IMR-90 (cell line): ENCODE results near the gene FER. TPM values are rescaled to one million over a fixed set of nuclear protein-coding genes. Genes with fewer than 3 reads are reported as not detected.

ENCODE experiments used
- ATAC-seq: fragments of 200-7000 bp; cut with Tn5 transposase; 2 replicates; pipeline ENCODE4 v1.9.1; 2020; ENCODE audit warnings: low read depth, mild to moderate bottlenecking, moderate library complexity
- BruUV-seq: library from RNA; stranded (reverse); fragments of 400-500 nt; replicated peaks from 2 replicates; lab custom pipeline; 2021; lab: Mats Ljungman, UMichigan
- CTCF ChIA-PET: fragments of 300-600 bp; formaldehyde crosslinking; extraction: SDS; loops from one replicate; lab custom pipeline; 2021; ENCODE audit warnings: antibody characterized with exemption; lab: Yijun Ruan, JAX
- POLR2A ChIA-PET: fragments of 300-600 bp; sonication (Branson Sonifier 250); formaldehyde crosslinking; loops from one replicate; lab custom pipeline; 2022; ENCODE audit warnings: antibody characterized with exemption; ENCODE audit not compliant: unreplicated experiment; lab: Charles Lee
- DNase-seq: peaks from one replicate; pipeline ENCODE4 v3.0.0; 2013
- H2AFZ ChIP-seq: replicated peaks from 2 replicates; pipeline ENCODE3; 2013; ENCODE audit warnings: low read length, mild to moderate bottlenecking; ENCODE audit not compliant: poor library complexity
- H2AK5ac ChIP-seq: 2 replicates; pipeline ENCODE4 v1.6.1; 2013; ENCODE audit warnings: low read depth, low read length, inconsistent platforms
- H2AK9ac ChIP-seq: replicated peaks from 2 replicates; pipeline ENCODE3; 2013; ENCODE audit warnings: mild to moderate bottlenecking, low read depth, low read length, moderate library complexity; ENCODE audit not compliant: poor library complexity
- H2BK120ac ChIP-seq: 2 replicates; pipeline ENCODE4 v1.6.1; 2013; ENCODE audit warnings: low read depth, low read length, inconsistent platforms
- H2BK15ac ChIP-seq: 3 replicates; pipeline ENCODE4 v1.6.1; 2013; ENCODE audit warnings: low read depth, low read length, inconsistent platforms
- H2BK20ac ChIP-seq: 2 replicates; pipeline ENCODE4 v1.6.1; 2013; ENCODE audit warnings: low read depth, mild to moderate bottlenecking, inconsistent platforms, low read length, moderate library complexity
- H2BK5ac ChIP-seq: 2 replicates; pipeline ENCODE4 v1.6.1; 2013; ENCODE audit warnings: mild to moderate bottlenecking, low read depth, low read length, inconsistent platforms; ENCODE audit not compliant: poor library complexity, severe bottlenecking
- H3K14ac ChIP-seq: replicated peaks from 2 replicates; pipeline ENCODE4 v1.6.1; 2013; ENCODE audit warnings: low read depth, low read length, inconsistent platforms
- H3K18ac ChIP-seq: 2 replicates; pipeline ENCODE4 v1.6.1; 2013; ENCODE audit warnings: low read depth, low read length, control low read depth
- H3K23ac ChIP-seq: 2 replicates; pipeline ENCODE4 v1.6.1; 2013; ENCODE audit warnings: low read depth, low read length, inconsistent platforms
- H3K27ac ChIP-seq: 2 replicates; pipeline ENCODE4 v1.5.1; 2013; ENCODE audit warnings: mild to moderate bottlenecking, control low read depth, low read length; ENCODE audit not compliant: insufficient read depth
- H3K27me3 ChIP-seq: 2 replicates; pipeline ENCODE4 v1.6.1; 2013; ENCODE audit warnings: low read length; ENCODE audit not compliant: control insufficient read depth, insufficient read depth
- H3K36me3 ChIP-seq: 2 replicates; pipeline ENCODE4 v1.6.1; 2013; ENCODE audit warnings: low read length, mixed read lengths; ENCODE audit not compliant: control insufficient read depth, insufficient read depth
- H3K4ac ChIP-seq: 2 replicates; pipeline ENCODE4 v1.6.1; 2013; ENCODE audit warnings: low read depth, low read length, inconsistent platforms
- H3K4me1 ChIP-seq: 2 replicates; pipeline ENCODE4 v1.6.1; 2013; ENCODE audit warnings: low read length, mixed read lengths; ENCODE audit not compliant: control insufficient read depth, insufficient read depth
- H3K4me2 ChIP-seq: 2 replicates; pipeline ENCODE4 v1.6.1; 2013; ENCODE audit warnings: low read depth, mild to moderate bottlenecking, control low read depth, low read length, moderate library complexity
- H3K4me3 ChIP-seq: 2 replicates; pipeline ENCODE4 v1.5.1; 2013; ENCODE audit warnings: low read depth, mild to moderate bottlenecking, control low read depth, low read length, moderate library complexity; ENCODE audit not compliant: insufficient read depth
- H3K56ac ChIP-seq: 2 replicates; pipeline ENCODE4 v1.6.1; 2013; ENCODE audit warnings: low read length, inconsistent platforms; ENCODE audit not compliant: insufficient read depth; ENCODE audit errors: extremely low read depth
- H3K79me1 ChIP-seq, 2 experiments: 2 replicates each; pipeline ENCODE4 v1.6.1; 2013; ENCODE audit warnings: low read length in 2 of 2, inconsistent platforms in 1 of 2, low read depth in 1 of 2
- H3K9ac ChIP-seq: 2 replicates; pipeline ENCODE4 v1.6.1; 2013; ENCODE audit warnings: low read depth, low read length, control low read depth
- H3K9me1 ChIP-seq: 2 replicates; pipeline ENCODE4 v1.6.1; 2013; ENCODE audit warnings: low read length, inconsistent platforms; ENCODE audit not compliant: insufficient read depth
- H3K9me3 ChIP-seq: 2 replicates; pipeline ENCODE4 v1.6.1; 2013; ENCODE audit warnings: low read length; ENCODE audit not compliant: control insufficient read depth, insufficient read depth
- H4K20me1 ChIP-seq: 2 replicates; pipeline ENCODE4 v1.6.1; 2013; ENCODE audit warnings: low read length, inconsistent platforms; ENCODE audit not compliant: insufficient read depth
- H4K5ac ChIP-seq: 2 replicates; pipeline ENCODE4 v1.6.1; 2013; ENCODE audit warnings: mild to moderate bottlenecking, low read depth, low read length, control low read depth
- H4K8ac ChIP-seq, 2 experiments: 2 replicates each; pipeline ENCODE4 v1.6.1; 2013; ENCODE audit warnings: low read depth in 2 of 2, low read length in 2 of 2, control low read depth in 1 of 2, inconsistent platforms in 1 of 2
- H4K91ac ChIP-seq: 2 replicates; pipeline ENCODE4 v1.6.1; 2013; ENCODE audit warnings: low read depth, low read length, inconsistent platforms; ENCODE audit not compliant: insufficient read depth
- CEBPB ChIP-seq: IDR thresholded peaks from 2 replicates; pipeline ENCODE4 v1.6.1; 2012; ENCODE audit warnings: low read depth, low read length, improper control_type of control experiment
- CHD1 ChIP-seq: IDR thresholded peaks from 2 replicates; pipeline ENCODE4 v1.6.1; 2012; ENCODE audit warnings: low read depth, low read length, improper control_type of control experiment
- FOS ChIP-seq: fragments of 150-350 bp; IDR thresholded peaks from 2 replicates; pipeline ENCODE4 v1.6.1; 2016; ENCODE audit warnings: low read depth, low read length
- MAZ ChIP-seq: IDR thresholded peaks from 2 replicates; pipeline ENCODE4 v1.6.1; 2012; ENCODE audit warnings: low read depth, mild to moderate bottlenecking, low read length, improper control_type of control experiment, moderate library complexity, borderline replicate concordance
- MXI1 ChIP-seq: IDR thresholded peaks from 2 replicates; pipeline ENCODE4 v1.6.1; 2012; ENCODE audit warnings: low read depth, mild to moderate bottlenecking, low read length, moderate library complexity, borderline replicate concordance
- POLR2A ChIP-seq: IDR thresholded peaks from 2 replicates; pipeline ENCODE4 v1.6.1; 2012; ENCODE audit warnings: mild to moderate bottlenecking, low read depth, low read length
- RCOR1 ChIP-seq: IDR thresholded peaks from 2 replicates; pipeline ENCODE4 v1.6.1; 2012; ENCODE audit warnings: mild to moderate bottlenecking, low read length, improper control_type of control experiment; ENCODE audit not compliant: insufficient replicate concordance
- SMC3 ChIP-seq: fragments of 150-350 bp; IDR thresholded peaks from 2 replicates; pipeline ENCODE4 v1.6.1; 2016; ENCODE audit warnings: low read depth, mild to moderate bottlenecking, antibody characterized with exemption, low read length, moderate library complexity
- dilution Hi-C: fragments of 300-500 bp; cut with HindIII; formaldehyde crosslinking; loops from one replicate; pipeline ENCODE4 v1.14.3; 2018; ENCODE audit warnings: low sequenced_read_pairs; ENCODE audit not compliant: unreplicated experiment
- in situ Hi-C: fragments of 300-500 bp; cut with MboI; formaldehyde crosslinking; loops from 3 replicates; pipeline ENCODE4 v1.14.3; 2019; ENCODE audit warnings: low sequenced_read_pairs, inconsistent platforms, mixed read lengths
- intact Hi-C: fragments of 100-400 bp; cut with micrococcal nuclease; formaldehyde crosslinking; loops from 2 replicates; pipeline ENCODE4 v1.10.0; 2022
- polyA plus RNA-seq, 3 experiments: library from polyadenylated mRNA; depleted of rRNA; stranded (reverse); fragments of >200 nt; gene quantifications; 2 replicates each; pipeline ENCODE4 v1.2.3, GENCODE V29; 2012; ENCODE audit warnings: low replicate concordance in 1 of 3
- total RNA-seq: library from RNA; depleted of rRNA; stranded (reverse); fragments of >200 nt; gene quantifications from 2 replicates; pipeline ENCODE4 v1.2.3, GENCODE V29; 2012

The FER gene
- total and polyA plus RNA-seq, 2 of the 4 experiments (the other 2 are of a cell fraction) = 3.5 to 32.4 TPM

DNA sequence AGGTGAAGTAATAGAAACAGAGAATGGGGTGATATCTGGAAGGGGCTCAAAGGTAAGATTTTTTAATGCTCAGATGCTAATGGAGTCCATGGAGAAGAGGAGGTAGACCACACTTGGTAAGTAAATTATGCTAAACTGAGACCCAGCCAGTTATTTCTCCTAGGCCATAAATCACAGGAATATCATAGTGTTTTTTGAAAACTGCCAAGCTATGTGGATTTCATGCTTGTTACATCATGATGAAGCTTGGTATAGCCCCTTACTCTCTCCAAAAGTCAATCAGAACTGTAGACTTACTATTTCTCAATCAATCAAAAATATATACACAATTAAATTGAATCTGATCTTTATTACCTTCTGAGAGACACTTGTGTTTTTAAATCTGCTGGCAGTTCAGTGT, 409.2 kb downstream of the FER start:
- no peak overlapping the region for H3K23ac ChIP-seq
- BruUV-seq = no TSS peak
- H3K4ac ChIP-seq = no peak overlapping the region
- no peak overlapping the region for H4K91ac ChIP-seq
- CTCF ChIA-PET = no interaction called here
- H3K4me3 ChIP-seq = no peak overlapping the region
- in situ Hi-C loops (no loop called here), intact Hi-C loops (no loop called here), dilution Hi-C loops (no loop called here)
- H2BK15ac ChIP-seq = no peak overlapping the region
- H3K79me1 ChIP-seq = no peaks in the 10 kb centered on the region; a peak in 1 of 4 replicates
- H3K4me1 ChIP-seq = no peaks in the 10 kb centered on the region
- no peaks in the 10 kb centered on the region for H3K27me3 ChIP-seq
- DNase-seq = no peak
- H3K9ac ChIP-seq = no peak overlapping the region
- no peak overlapping the region for H2BK120ac ChIP-seq
- H3K18ac ChIP-seq = no peak overlapping the region
- H2BK20ac ChIP-seq = no peak overlapping the region
- H3K4me2 ChIP-seq = no peak overlapping the region
- H4K5ac ChIP-seq = no peak overlapping the region
- no peak overlapping the region for H2AK5ac ChIP-seq
- no peak for TF ChIP-seq CEBPB
- no peak for TF ChIP-seq MXI1
- TF ChIP-seq POLR2A = no peak
- no peak for TF ChIP-seq SMC3
- no peak for TF ChIP-seq CHD1
- no peak for TF ChIP-seq FOS
- no peak for TF ChIP-seq MAZ
- TF ChIP-seq RCOR1 = no peak
- H2BK5ac ChIP-seq = no peak overlapping the region
- H2AK9ac ChIP-seq = no peak overlapping the region
- no peak for ATAC-seq
- no peak overlapping the region for H3K56ac ChIP-seq
- H4K20me1 ChIP-seq = no peaks in the 10 kb centered on the region
- no peak overlapping the region for H3K14ac ChIP-seq
- no peak overlapping the region for H2AFZ ChIP-seq
- no peak overlapping the region for H3K27ac ChIP-seq
- POLR2A ChIA-PET = no interaction called here
- H4K8ac ChIP-seq = no peak overlapping the region
- no peaks in the 10 kb centered on the region for H3K9me1 ChIP-seq
- no peaks in the 10 kb centered on the region for H3K9me3 ChIP-seq
- H3K36me3 ChIP-seq = no peaks in the 10 kb centered on the region
